NCI-H345 (cell line): ENCODE data around the gene LPO.

Experiments used
- DNase-seq: peaks from one replicate; lab custom pipeline; 2025; lab: John Stamatoyannopoulos, UW

The LPO gene

DNA sequence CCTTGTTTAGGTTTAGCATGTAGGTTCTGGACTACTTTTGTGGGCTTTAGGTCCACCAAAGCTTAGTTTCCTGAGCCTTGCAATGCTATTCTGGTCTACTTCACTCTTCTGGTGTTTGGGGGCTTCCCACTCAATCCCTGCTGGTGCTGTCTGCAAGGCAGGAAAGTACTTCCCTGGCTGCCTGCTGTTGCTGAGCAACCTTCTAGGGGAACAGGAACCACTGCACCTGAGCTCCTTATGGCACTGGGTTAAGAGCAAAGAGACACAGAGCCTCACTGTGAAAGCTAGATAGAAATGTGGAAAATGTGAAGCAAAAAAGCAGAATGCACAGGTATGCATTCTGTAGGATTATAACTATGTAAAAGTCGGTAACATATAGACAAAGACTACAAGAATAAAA is 25.4 kb downstream of the LPO start:
- DNase-seq = no peak

GRCh38 chr17:58264407-58265103 is 26.2 kb downstream of the LPO start:
- no peak for DNase-seq

GRCh38 chr17:58265271-58265670 is 26.9 kb downstream of the LPO start:
- no peak for DNase-seq

DNA sequence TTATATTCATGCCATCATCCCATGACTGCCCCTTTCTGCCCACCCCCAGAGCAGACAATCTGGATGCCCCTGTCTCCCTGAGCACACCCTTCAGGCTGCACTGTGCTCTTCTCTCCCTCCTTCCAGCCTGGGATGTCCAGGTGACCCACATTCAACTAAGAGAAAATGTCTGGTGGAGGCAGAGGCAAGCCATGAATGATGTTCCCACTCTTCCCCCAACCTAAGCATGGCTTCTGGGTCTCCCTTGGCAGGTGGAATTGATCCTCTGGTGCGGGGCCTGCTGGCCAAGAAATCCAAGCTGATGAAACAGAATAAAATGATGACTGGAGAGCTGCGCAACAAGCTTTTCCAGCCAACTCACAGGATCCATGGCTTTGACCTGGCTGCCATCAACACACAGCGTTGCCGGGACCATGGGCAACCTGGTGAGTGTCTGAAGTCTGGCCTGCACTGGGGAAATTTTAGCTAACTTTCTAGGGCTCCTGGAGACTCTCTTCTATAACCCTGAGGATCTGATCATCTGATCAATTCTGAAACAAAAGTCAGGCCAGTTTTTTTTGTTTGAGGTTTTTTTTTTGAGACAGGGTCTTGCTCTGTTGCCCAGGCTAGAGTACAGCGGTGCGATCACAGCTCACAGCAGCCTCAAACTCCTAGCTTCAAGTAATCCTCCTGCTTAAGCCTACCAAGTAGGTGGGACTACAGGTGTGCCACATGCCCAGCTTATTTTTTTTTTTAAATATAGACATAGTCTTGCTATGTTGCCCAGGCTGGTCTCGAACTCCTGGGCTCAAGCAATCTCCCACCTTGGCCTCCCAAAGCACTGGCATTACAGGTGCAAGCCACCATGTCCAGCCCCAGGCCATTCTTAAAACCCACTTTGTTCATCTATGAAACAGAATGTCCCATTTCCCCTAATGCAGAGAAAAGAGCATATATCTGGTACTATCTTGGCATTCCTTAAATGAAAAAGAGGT is 27.8 kb downstream of the LPO start:
- no peak for DNase-seq

- no peak for DNase-seq
Observed at GRCh38 chr17:58267347-58268324, 29.3 kb downstream of the LPO start.

- DNase-seq = no peak
Observed at GRCh38 chr17:58268326-58268725, 29.9 kb downstream of the LPO start.

DNA sequence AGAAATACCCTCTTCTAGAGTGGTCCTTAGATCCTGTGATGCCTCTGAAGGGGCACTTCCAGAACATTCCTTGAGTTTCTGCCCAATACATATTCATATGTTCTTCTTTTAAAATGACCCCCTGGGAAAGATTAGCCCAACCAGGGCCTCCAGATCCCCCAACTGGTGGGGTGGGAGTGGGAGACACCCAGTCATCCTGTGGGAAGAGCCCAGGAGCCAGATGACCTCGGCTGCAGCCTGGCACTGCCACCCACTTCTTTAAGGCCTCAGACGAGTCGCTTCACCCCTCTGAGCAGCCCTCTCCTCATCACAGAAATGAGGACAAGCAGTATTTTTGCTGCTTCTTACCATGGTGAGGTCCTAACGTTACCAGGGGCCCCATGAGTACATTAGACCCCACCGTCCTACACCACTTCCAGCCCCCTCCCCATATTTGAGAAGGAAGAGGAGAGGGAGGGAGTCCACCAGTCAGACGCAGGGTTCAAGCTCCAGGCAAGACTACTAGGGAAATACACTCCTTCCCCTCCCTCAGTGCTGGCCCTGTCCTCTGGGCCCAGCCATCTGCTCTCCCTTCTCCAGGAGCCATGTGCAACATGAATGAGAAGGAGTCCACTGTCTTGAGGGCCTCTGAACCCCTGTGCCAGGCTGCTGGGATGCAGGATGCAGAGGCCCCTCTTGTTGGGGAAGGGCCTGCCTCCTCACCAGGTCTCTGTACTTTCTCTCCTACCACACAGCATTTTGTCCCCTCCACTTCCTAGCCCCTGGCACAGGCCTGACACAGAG is 30.6 kb downstream of the LPO start:
- no peak for DNase-seq

DNA sequence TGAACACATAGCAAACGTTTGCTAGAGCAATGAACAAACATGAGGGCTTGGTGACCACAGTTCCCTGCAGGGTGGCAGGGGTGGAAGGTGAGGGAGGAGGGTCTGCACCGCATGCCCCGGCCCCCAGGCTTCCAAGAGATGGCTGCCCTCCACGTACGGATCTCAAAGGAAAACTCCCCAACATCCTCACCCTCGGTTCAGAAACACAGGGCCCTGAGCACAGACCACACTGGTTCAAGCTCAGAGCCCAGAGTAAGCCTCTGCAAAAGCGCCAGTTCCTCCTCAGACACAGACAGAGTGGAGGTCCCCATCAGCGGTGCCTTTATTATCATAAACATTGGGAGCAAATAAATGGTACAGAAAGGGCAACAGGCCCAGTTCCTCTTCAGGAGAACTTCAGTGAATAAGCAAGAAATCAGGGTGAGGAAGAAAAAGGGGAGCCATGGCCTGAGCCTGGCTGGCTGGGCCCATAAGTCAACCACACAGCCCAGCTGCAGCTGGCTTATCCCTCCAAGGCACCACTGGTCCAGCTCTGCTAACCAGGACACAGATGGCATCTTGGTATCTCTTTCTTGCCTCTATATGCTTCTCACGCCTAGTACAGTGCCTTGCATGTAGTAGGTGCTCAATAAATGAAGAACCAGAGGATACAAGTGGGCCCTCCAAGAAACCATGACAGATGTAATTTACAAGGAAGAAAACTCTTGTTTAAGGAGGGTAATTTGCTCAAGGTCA is 31.3 kb downstream of the LPO start:
- no peak for DNase-seq

- DNase-seq = no peak
Observed at GRCh38 chr17:58270476-58271215, 32.3 kb downstream of the LPO start.

DNA sequence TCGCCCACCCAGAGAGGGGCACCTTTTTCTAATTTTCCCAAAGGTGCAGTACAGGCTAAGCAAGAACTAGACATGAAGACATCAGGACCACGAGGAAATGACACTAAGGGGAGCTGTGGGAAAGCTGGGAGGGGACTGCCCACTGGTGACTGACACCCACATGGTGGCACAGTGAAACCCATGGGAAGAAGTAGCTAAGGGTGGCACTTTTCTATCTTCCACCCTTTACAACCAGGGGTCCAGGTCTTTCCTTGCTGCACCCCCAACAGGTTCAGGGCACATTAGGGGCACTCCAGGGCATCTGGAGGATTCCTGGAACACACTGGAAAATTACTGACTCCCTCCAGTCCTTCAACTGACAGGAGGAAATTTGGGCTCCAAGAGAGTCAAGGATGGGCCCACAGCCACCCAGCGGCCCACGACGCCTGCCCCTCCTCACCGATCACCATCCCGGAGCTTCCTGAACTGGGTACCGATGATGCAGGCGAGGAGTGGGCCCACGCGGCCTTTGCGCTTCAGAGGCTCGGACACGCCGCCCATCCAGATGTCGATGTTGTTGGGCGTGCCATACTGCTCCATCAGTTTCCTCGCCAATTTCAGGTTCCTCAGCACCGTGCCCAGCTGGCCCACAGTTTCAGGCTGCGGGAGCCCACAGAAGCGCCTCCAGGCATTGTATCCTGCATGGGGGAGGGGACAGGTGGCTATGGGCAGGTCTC is 33.0 kb downstream of the LPO start:
- no peak for DNase-seq

DNA sequence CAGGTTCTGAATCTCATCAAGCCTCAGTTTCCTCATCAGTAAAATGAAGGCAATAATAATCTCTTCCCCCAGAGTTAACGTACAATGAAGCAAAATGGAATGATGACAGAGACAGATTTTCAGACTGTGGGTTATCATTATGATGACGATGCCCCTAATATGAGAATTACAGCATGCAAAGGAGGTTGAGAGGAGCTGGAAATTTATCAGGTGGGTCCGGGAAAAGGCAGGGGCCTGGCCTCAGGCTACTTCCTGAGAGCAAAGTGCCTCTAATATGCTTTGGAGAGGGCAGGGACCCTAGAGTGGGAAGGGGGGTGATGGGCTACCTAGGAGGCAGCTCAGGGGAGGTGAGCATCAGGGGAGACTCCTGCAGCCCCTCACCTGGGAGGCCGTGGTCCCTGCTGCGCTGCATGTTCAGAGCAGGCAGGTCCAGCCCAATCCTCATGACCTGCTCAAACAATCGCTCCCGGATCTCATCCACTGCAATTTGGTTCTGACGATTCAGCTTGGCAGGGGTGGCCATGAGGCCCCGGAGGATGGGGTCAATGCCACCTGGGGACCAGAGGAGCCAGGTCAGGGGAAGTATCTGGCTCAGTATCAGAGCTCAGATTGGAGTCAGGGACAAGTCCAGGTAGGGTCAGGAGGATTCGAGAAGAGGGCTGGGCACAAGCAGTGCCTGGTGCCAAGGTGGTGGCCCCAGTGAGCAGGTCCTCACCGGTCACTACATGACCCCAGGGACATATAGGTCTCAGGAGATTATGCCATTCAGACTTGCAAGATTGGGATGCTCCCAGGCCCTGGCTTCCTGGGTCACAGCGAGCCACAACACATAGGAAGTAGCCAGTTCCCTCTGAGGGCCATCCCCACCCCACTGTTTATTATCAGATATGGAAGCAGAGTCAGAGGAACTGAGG is 34.2 kb downstream of the LPO start:
- no peak for DNase-seq

- no peak for DNase-seq
Observed at GRCh38 chr17:58273453-58274104, 35.2 kb downstream of the LPO start.

- DNase-seq = no peak
Observed at GRCh38 chr17:58275417-58275816, 37.0 kb downstream of the LPO start.

DNA sequence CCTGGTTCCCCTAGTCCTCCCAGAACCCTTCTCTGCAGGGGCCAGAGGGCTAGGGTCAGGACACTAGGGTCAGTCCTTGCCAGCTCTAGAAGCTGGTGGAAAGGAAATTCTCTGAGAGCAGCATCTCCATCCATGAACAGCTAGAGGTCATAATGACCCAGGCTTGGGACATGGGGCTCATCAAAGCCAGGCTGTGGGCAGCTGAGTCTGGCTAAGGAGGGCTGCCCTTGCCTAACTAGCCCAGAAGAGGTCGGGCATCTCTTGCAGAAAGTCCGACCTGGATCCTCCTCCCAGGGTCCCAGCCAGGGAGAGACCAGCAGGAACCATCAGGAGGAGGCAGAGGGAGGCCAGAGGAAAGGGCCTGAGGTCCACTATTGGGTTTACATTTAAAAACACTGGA is 38.0 kb downstream of the LPO start:
- DNase-seq = no peak

DNA sequence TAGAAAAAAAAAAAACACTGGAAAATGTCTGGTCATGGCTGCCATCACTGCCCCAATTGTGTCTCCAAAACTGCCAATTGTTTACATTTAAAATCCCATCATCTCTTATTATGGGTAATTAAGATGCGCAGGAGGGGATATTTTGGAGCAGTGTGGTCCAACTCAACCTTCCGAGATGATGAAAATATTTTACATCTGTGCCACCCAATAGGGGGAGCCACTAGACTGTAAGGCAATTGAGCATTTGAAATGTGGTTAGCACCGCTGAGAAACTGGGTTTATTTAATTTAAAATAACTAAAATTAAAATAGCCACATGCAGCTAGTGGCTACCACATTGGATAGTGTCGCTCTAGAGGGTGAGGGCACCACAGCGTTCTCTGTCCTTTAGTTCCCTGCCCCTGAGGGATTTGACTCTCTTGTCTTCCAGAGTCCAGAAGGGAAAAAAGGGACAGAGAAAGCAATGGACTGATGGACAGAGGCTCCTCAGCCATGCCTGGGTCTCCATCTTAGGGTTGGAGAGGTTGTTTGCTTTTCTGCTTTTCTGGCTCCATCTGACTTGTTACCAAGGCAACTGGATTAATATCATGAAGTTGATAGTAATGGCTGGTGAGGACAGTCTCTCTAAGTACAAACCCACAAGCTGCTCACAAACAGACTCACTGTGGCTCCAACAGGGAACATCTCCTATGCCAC is 38.9 kb downstream of the LPO start:
- DNase-seq = no peak

DNA sequence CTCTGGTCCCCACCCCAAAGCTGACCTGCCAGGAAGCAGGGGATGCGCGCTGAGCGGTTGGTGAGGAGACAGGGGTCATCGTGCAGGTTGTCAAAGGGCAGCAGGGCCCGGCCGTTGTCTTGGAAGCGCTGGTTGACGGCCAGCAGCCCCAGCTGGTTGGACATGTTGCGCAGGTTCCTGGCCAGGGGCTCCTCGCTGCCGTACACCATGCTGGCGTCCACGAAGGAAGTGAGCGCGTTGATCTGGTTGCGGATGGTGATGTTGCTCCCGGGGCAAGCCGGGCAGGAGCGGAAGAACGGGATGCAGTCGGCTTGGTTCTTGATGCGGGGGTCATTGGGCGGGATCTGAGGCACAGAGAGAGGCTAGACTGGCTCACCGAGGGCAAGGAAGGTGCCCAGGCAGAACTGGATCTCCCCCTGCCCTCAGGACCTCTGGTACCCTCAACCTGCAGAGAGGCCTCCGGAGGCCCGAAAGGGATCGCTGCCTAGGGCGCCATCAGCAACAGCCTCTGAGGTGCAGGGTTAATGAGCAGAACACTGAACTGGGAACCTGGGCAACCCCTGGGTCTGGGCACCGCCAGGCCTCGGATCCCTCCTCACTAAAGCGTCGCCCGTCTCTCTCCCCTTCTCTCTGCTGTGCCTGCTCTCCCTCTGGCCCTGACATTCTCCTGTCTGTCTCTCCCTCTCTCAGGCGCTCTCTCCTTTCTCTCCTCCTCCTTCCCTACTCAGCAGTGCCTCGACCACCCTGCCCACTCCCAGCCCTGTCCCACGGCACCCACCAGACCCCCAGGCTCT is 39.6 kb downstream of the LPO start:
- no peak for DNase-seq
